OCI-LY1 (cell line): ENCODE measurements around the gene FHOD3.

Source experiments
- H2AFZ ChIP-seq: fragments of 200-600 bp; sonication (generic), shearing (Covaris generic); 2 replicates; pipeline ENCODE4 v1.6.0; 2014; ENCODE audit warnings: antibody characterized with exemption, mild to moderate bottlenecking, low read length
- H3F3A ChIP-seq: fragments of 200-600 bp; sonication (generic), shearing (Covaris generic); 2 replicates; pipeline ENCODE4 v1.6.0; 2014; ENCODE audit warnings: mild to moderate bottlenecking, antibody characterized with exemption, low read length, moderate library complexity; ENCODE audit not compliant: insufficient read depth
- H3K27ac ChIP-seq: fragments of 200-600 bp; sonication (generic); 2 replicates; pipeline ENCODE4 v1.5.1; 2014; ENCODE audit warnings: low read length, mixed run types, mild to moderate bottlenecking, low read depth; ENCODE audit not compliant: poor library complexity, severe bottlenecking
- H3K27me3 ChIP-seq: fragments of 200-600 bp; sonication (generic); 2 replicates; pipeline ENCODE4 v1.6.0; 2014; ENCODE audit warnings: antibody characterized with exemption, mild to moderate bottlenecking, low read length, moderate library complexity; ENCODE audit not compliant: insufficient read depth
- H3K36me3 ChIP-seq: fragments of 200-600 bp; sonication (generic); 2 replicates; pipeline ENCODE4 v1.6.1; 2014; ENCODE audit warnings: mild to moderate bottlenecking, antibody characterized with exemption, low read length, moderate library complexity, mixed read lengths; ENCODE audit not compliant: insufficient read depth
- H3K4me1 ChIP-seq: fragments of 200-600 bp; sonication (generic); 2 replicates; pipeline ENCODE4 v1.5.1; 2014; ENCODE audit warnings: mild to moderate bottlenecking, low read length, moderate library complexity; ENCODE audit not compliant: insufficient read depth, severe bottlenecking
- H3K4me2 ChIP-seq: fragments of 200-600 bp; sonication (generic), shearing (Covaris generic); 2 replicates; pipeline ENCODE4 v1.6.1; 2014; ENCODE audit warnings: low read length
- H3K4me3 ChIP-seq: fragments of 200-600 bp; sonication (generic); 2 replicates; pipeline ENCODE4 v1.5.1; 2014; ENCODE audit warnings: low read length, low read depth, mild to moderate bottlenecking, mixed read lengths; ENCODE audit not compliant: poor library complexity, severe bottlenecking
- H3K79me2 ChIP-seq: fragments of 200-600 bp; shearing (Covaris generic); 2 replicates; pipeline ENCODE4 v1.6.1; 2016; ENCODE audit warnings: mixed run types, low read length, mixed read lengths; ENCODE audit not compliant: insufficient read depth
- H3K9ac ChIP-seq: fragments of 200-600 bp; sonication (generic), shearing (Covaris generic); 2 replicates; pipeline ENCODE4 v1.6.1; 2014; ENCODE audit warnings: mild to moderate bottlenecking, low read length, mixed read lengths
- H3K9me2 ChIP-seq: fragments of 200-600 bp; sonication (generic), shearing (Covaris generic); 2 replicates; pipeline ENCODE4 v1.6.1; 2014; ENCODE audit warnings: low read depth, mild to moderate bottlenecking, low read length, mixed read lengths
- H3K9me3 ChIP-seq: fragments of 200-600 bp; shearing (Covaris generic); 2 replicates; pipeline ENCODE4 v1.6.1; 2014; ENCODE audit warnings: low read length, mixed read lengths
- H4K20me1 ChIP-seq: fragments of 200-600 bp; sonication (generic), shearing (Covaris generic); 2 replicates; pipeline ENCODE4 v1.6.0; 2016; ENCODE audit warnings: mild to moderate bottlenecking, low read length; ENCODE audit not compliant: insufficient read depth
- EZH2 ChIP-seq: fragments of 200-600 bp; sonication (generic), shearing (Covaris generic); IDR thresholded peaks from 2 replicates; pipeline ENCODE4 v1.8.0; 2017; ENCODE audit warnings: borderline replicate concordance, mixed run types, mild to moderate bottlenecking, antibody characterized with exemption, low read length, moderate library complexity, mixed read lengths
- TF ChIP-seq, protein P1 (sequence below): fragments of 200-600 bp; sonication (generic), shearing (Covaris generic); IDR thresholded peaks from 2 replicates; pipeline ENCODE4 v1.5.1; 2017; ENCODE audit warnings: mild to moderate bottlenecking, antibody characterized with exemption, low read length, moderate library complexity, mixed read lengths

The FHOD3 gene

DNA sequence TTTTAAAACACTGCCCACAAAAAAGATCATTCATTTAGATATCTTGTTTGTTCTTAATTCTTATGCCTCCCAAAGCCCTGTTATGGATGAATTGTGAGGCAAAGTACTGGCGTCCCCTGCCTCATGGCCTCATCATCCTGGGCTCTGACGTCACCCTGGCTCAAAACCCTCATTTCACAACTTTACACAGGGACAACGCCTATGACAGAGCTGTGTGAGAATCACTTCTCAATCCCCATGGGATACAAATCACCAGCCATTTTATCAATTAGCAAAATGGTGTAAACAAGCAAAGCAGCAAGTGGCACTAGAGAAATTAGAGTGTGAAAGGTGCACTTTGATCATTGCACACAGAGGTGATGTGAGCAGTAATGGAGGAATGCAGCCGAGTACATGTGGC lies 16.6 kb downstream of the FHOD3 start:
- H2AFZ ChIP-seq: no peak overlapping the region
- no peaks in the 10 kb centered on the region for H3K27me3 ChIP-seq
- H3K27ac ChIP-seq: no peak overlapping the region
- H3K4me1 ChIP-seq: no peaks in the 10 kb centered on the region
- H3K9me3 ChIP-seq: no peaks in the 10 kb centered on the region
- no peak overlapping the region for H3K9ac ChIP-seq
- H3K4me3 ChIP-seq: no peak overlapping the region
- no peaks in the 10 kb centered on the region for H3K9me2 ChIP-seq
- no peaks in the 10 kb centered on the region for H3K36me3 ChIP-seq
- H3K4me2 ChIP-seq: no peak overlapping the region
- no peaks in the 10 kb centered on the region for H3K79me2 ChIP-seq
- H3F3A ChIP-seq: no peaks in the 10 kb centered on the region
- TF ChIP-seq, protein P1, sequence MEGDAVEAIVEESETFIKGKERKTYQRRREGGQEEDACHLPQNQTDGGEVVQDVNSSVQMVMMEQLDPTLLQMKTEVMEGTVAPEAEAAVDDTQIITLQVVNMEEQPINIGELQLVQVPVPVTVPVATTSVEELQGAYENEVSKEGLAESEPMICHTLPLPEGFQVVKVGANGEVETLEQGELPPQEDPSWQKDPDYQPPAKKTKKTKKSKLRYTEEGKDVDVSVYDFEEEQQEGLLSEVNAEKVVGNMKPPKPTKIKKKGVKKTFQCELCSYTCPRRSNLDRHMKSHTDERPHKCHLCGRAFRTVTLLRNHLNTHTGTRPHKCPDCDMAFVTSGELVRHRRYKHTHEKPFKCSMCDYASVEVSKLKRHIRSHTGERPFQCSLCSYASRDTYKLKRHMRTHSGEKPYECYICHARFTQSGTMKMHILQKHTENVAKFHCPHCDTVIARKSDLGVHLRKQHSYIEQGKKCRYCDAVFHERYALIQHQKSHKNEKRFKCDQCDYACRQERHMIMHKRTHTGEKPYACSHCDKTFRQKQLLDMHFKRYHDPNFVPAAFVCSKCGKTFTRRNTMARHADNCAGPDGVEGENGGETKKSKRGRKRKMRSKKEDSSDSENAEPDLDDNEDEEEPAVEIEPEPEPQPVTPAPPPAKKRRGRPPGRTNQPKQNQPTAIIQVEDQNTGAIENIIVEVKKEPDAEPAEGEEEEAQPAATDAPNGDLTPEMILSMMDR: no peak
- TF ChIP-seq EZH2: no peak
- no peaks in the 10 kb centered on the region for H4K20me1 ChIP-seq

DNA sequence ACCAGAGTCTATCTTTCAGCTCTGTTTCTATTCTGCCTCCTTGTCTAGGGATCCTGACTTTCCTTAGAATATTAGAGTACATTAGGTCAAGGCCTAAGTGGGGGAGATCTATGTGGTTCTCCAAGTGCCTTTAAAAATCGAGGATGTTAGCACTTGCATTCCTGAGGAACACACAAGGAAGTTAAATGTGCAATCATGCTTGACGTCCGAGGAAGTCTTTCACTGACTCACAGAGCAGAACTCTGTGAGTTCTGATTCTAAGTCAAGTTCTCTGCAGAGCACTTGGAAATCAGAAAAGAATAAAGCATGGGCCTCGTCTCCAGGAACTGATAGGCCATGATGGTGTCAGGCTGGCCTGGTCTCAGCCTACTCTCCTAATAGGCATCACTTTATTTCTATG lies 17.2 kb downstream of the FHOD3 start:
- Histone ChIP-seq H2AFZ (no peak overlapping the region), H3K9ac (no peak overlapping the region), H3K79me2 (no peaks in the 10 kb centered on the region), H3K27ac (no peak overlapping the region), H3K9me3 (no peaks in the 10 kb centered on the region), H3K9me2 (no peaks in the 10 kb centered on the region), H3K4me3 (no peak overlapping the region), H4K20me1 (no peaks in the 10 kb centered on the region), H3K27me3 (no peaks in the 10 kb centered on the region), H3K4me2 (no peak overlapping the region), H3K4me1 (no peaks in the 10 kb centered on the region), H3K36me3 (no peaks in the 10 kb centered on the region), H3F3A (no peaks in the 10 kb centered on the region)
- TF ChIP-seq EZH2: no peak
- TF ChIP-seq, protein P1: no peak

DNA sequence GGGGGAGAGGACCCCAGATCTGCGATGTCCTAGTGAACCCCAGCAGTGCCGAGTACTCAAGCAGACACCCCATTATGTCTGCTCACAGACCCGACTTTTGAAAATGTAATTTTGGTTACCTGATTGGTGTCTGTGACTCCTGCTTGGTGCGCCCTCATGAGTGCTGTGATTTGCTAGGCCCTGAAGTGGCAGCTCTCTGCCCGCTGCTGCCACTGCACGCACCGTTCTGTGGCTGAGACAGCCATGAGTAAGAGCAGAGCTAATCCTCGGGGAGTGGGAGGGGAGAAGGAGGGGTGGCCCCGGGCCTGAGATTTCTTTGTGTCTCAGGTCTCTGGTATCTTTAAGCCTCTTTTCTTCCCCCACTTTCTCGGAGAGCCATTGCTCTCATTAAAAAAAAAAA lies 18.2 kb downstream of the FHOD3 start:
- Histone ChIP-seq H3K9me3 (no peaks in the 10 kb centered on the region), H3K4me3 (no peak overlapping the region), H3K9ac (no peak overlapping the region), H3K79me2 (no peaks in the 10 kb centered on the region), H3K27me3 (no peaks in the 10 kb centered on the region), H4K20me1 (no peaks in the 10 kb centered on the region), H3K36me3 (no peaks in the 10 kb centered on the region), H3K4me2 (no peak overlapping the region), H2AFZ (no peak overlapping the region), H3F3A (no peaks in the 10 kb centered on the region), H3K4me1 (no peaks in the 10 kb centered on the region), H3K9me2 (no peaks in the 10 kb centered on the region), H3K27ac (no peak overlapping the region)
- TF ChIP-seq, protein P1: no peak
- TF ChIP-seq EZH2: no peak
